Left ventricle myocardium superior (tissue), 1 donor: ENCODE measurements around the gene PARP2. TPM values are rescaled to one million over a fixed set of nuclear protein-coding genes. Genes with fewer than 3 reads are reported as not detected.

ENCODE experiments used
- ATAC-seq: fragments of 200-7000 bp; cut with Tn5 transposase; one replicate; pipeline ENCODE4 v1.9.1; 2020; ENCODE audit warnings: mild to moderate bottlenecking, moderate library complexity
- DNase-seq: peaks from one replicate; pipeline ENCODE4 v3.0.0-alpha.2; 2020
- intact Hi-C: fragments of 100-400 bp; cut with micrococcal nuclease; formaldehyde crosslinking; loops from one replicate; pipeline ENCODE4 v1.11.0; 2022
- total RNA-seq: library from RNA; stranded (reverse); fragmentation: NEBNext Ultra II Directional; extraction: Animal tissue kit (Norgen Biotek cat#: 25700); gene quantifications from one replicate; pipeline ENCODE4 v1.2.1, GENCODE V29; 2021
- donor health status: DM: no; HTN: yes; CAD: no; lungs with severe emphysema.

Gene PARP2
- total RNA-seq, 1 donor from 2014 or later: 17.5 TPM

- ATAC-seq (no peak), DNase-seq (no peak)
- intact Hi-C loops: no loop called here
Observed at GRCh38 chr14:20386276-20386855, 42.9 kb downstream of the PARP2 start.

- intact Hi-C loops: no loop called here
- DNase-seq: no peak
- no peak for ATAC-seq
Observed at GRCh38 chr14:20387576-20387975, 44.1 kb downstream of the PARP2 start.

GRCh38 chr14:20388159-20388558, 44.7 kb downstream of the PARP2 start:
- ATAC-seq (no peak), DNase-seq (no peak)
- intact Hi-C loops: no loop called here

GRCh38 chr14:20391505-20391904, 48.1 kb downstream of the PARP2 start:
- intact Hi-C loops: no loop called here
- no peak for DNase-seq

GRCh38 chr14:20397511-20397910, 54.1 kb downstream of the PARP2 start:
- no peak for ATAC-seq
- DNase-seq: no peak
- intact Hi-C loops: no loop called here

More at GRCh38 chr14:20391505-20391904, 48.1 kb downstream of the PARP2 start:
- no peak for ATAC-seq

- intact Hi-C loops: no loop called here
- no peak for DNase-seq
- no peak for ATAC-seq
Observed at GRCh38 chr14:20400589-20400964, 57.1 kb downstream of the PARP2 start.

GRCh38 chr14:20400965-20401593, 57.6 kb downstream of the PARP2 start:
- ATAC-seq: no peak

GRCh38 chr14:20403521-20403920, 60.1 kb downstream of the PARP2 start:
- DNase-seq (no peak), ATAC-seq (no peak)
- intact Hi-C loops: no loop called here

More at GRCh38 chr14:20400965-20401593, 57.6 kb downstream of the PARP2 start:
- intact Hi-C loops: no loop called here
- DNase-seq: no peak

Other genes with a start within 250 kb of the PARP2 start
- gene OR4K17, start 232.9 kb upstream of the PARP2 start, total RNA-seq: not detected
- not detected for gene OR4N5, start 204.8 kb upstream of the PARP2 start, total RNA-seq
- gene OR11G2, start 152.7 kb upstream of the PARP2 start, total RNA-seq: not detected
- gene OR11H6, start 119.9 kb upstream of the PARP2 start, total RNA-seq: not detected
- gene OR11H7, start 114.7 kb upstream of the PARP2 start, total RNA-seq: not detected
- not detected for gene OR11H4, start 104.3 kb upstream of the PARP2 start, total RNA-seq
- 11.8 TPM for gene TTC5, start 37.7 kb upstream of the PARP2 start, total RNA-seq
- gene CCNB1IP1, start 10.4 kb upstream of the PARP2 start, total RNA-seq: 43.9 TPM
- 10.5 TPM for gene TEP1, start 69.9 kb downstream of the PARP2 start, total RNA-seq
- gene KLHL33, start 92.5 kb downstream of the PARP2 start, total RNA-seq: 0.77 TPM
- 15.3 TPM for gene OSGEP, start 111.2 kb downstream of the PARP2 start, total RNA-seq
- gene APEX1, start 111.6 kb downstream of the PARP2 start, total RNA-seq: 68.2 TPM
- 17.7 TPM for gene PIP4P1, start 117.8 kb downstream of the PARP2 start, total RNA-seq
- gene PNP, start 125.8 kb downstream of the PARP2 start, total RNA-seq: 6.5 TPM
- 0.22 TPM for gene RNASE10, start 161.9 kb downstream of the PARP2 start, total RNA-seq
- gene RNASE9, start 217.4 kb downstream of the PARP2 start, total RNA-seq: not detected
- not detected for gene RNASE11, start 244.4 kb downstream of the PARP2 start, total RNA-seq
- gene RNASE12, start 247.7 kb downstream of the PARP2 start, total RNA-seq: not detected